ENCODE results near the gene LRMDA. TPM values are rescaled to one million over a fixed set of nuclear protein-coding genes. Genes with fewer than 3 reads are reported as not detected.

Gene LRMDA
- total RNA-seq, 3 donors from 2014 or later (not counting 1 experiment from before 2014, with no cell fraction given) = 1.4 to 2.4 (median 2.1) TPM

- 74% methylated on average over 4 of the region's 4 CpGs for WGBS (ENCODE audit: insufficient coverage)
- no peak for DNase-seq
- intact Hi-C loops (cut with micrococcal nuclease) = no loop called here
Observed at GRCh38 chr10:75477680-75478079, 46.3 kb downstream of the LRMDA start.

GRCh38 chr10:75480374-75480773 is 49.0 kb downstream of the LRMDA start:
- H3K36me3 Mint-ChIP-seq = no peaks in the 10 kb centered on the region
- Histone ChIP-seq H3K9me3 (ENCODE audit: control insufficient read depth, insufficient read depth, low read length) (no peaks in the 10 kb centered on the region), H3K4me1 (ENCODE audit: control insufficient read depth, insufficient read depth, low read length) (no peaks in the 10 kb centered on the region), H3K27me3 (ENCODE audit: control insufficient read depth, insufficient read depth, low read length) (no peaks in the 10 kb centered on the region), H3K4me3 (ENCODE audit: low read length) (no peak overlapping the region), H3K27ac (ENCODE audit: low read length) (no peak overlapping the region), H3K36me3 (ENCODE audit: control insufficient read depth, insufficient read depth, low read length) (no peaks in the 10 kb centered on the region)
- TF ChIP-seq, protein P1, sequence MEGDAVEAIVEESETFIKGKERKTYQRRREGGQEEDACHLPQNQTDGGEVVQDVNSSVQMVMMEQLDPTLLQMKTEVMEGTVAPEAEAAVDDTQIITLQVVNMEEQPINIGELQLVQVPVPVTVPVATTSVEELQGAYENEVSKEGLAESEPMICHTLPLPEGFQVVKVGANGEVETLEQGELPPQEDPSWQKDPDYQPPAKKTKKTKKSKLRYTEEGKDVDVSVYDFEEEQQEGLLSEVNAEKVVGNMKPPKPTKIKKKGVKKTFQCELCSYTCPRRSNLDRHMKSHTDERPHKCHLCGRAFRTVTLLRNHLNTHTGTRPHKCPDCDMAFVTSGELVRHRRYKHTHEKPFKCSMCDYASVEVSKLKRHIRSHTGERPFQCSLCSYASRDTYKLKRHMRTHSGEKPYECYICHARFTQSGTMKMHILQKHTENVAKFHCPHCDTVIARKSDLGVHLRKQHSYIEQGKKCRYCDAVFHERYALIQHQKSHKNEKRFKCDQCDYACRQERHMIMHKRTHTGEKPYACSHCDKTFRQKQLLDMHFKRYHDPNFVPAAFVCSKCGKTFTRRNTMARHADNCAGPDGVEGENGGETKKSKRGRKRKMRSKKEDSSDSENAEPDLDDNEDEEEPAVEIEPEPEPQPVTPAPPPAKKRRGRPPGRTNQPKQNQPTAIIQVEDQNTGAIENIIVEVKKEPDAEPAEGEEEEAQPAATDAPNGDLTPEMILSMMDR (IDR thresholded peaks at IDR 0.05) = no peak
- H3K4me3 Mint-ChIP-seq = no peak overlapping the region
- DNase-seq (no peak), ATAC-seq (no peak)
- intact Hi-C loops (cut with micrococcal nuclease) = no loop called here
- no peaks in the 10 kb centered on the region for H3K4me1 Mint-ChIP-seq
- WGBS (ENCODE audit: insufficient coverage) = 90% methylated on average over 3 of the region's 3 CpGs
- no peaks in the 10 kb centered on the region for H3K9me3 Mint-ChIP-seq
- H3K27ac Mint-ChIP-seq = no peak overlapping the region
- H3K27me3 Mint-ChIP-seq (ENCODE audit: low read depth in 2 of 2) = no peaks in the 10 kb centered on the region

More at GRCh38 chr10:75477680-75478079, 46.3 kb downstream of the LRMDA start:
- no peak overlapping the region for H3K27ac ChIP-seq (ENCODE audit: low read length)
- peaks cover 2 to 5% of the 10 kb centered on the region in 2 donors for H3K27me3 Mint-ChIP-seq (ENCODE audit: low read depth in 2 of 2)
- H3K9me3 ChIP-seq (ENCODE audit: control insufficient read depth, insufficient read depth, low read length) = no peaks in the 10 kb centered on the region
- TF ChIP-seq, protein P1 (IDR thresholded peaks at IDR 0.05) = no peak
- no peaks in the 10 kb centered on the region for H3K4me1 ChIP-seq (ENCODE audit: control insufficient read depth, insufficient read depth, low read length)
- H3K4me3 ChIP-seq (ENCODE audit: low read length) = no peak overlapping the region
- no peak overlapping the region for H3K27ac Mint-ChIP-seq
- no peaks in the 10 kb centered on the region for H3K36me3 ChIP-seq (ENCODE audit: control insufficient read depth, insufficient read depth, low read length)
- no peaks in the 10 kb centered on the region for H3K9me3 Mint-ChIP-seq
- H3K4me1 Mint-ChIP-seq = no peaks in the 10 kb centered on the region
- no peaks in the 10 kb centered on the region for H3K36me3 Mint-ChIP-seq
- H3K27me3 ChIP-seq (ENCODE audit: control insufficient read depth, insufficient read depth, low read length) = no peaks in the 10 kb centered on the region
- no peak for ATAC-seq
- H3K4me3 Mint-ChIP-seq = no peak overlapping the region

DNA sequence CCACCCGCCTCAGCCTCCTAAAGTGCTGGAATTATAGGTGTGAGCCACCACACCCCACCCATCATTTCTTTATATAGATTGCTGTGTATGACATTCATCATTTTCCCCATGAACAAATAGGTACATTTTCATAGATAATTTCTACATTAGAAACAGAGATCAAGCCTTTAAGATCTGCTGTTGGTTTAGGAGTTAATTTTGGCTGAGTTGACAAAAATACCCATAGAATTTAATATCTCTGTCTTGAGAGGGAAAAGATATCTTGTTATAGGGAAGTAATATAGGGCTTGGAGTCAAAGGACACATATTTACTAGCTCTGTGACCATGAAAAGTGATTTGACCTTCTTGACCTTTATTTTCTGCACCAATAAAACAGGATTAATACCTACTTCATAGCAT is 51.8 kb downstream of the LRMDA start:
- H3K27me3 ChIP-seq (ENCODE audit: control insufficient read depth, insufficient read depth, low read length) = no peaks in the 10 kb centered on the region
- peaks cover 3 to 14% of the 10 kb centered on the region in 2 donors for H3K27me3 Mint-ChIP-seq (ENCODE audit: low read depth in 2 of 2)
- no CpG with 5 or more reads among the region's 1 CpG for WGBS (ENCODE audit: insufficient coverage)
- no peaks in the 10 kb centered on the region for H3K36me3 Mint-ChIP-seq
- intact Hi-C loops (cut with micrococcal nuclease) = no loop called here
- no peaks in the 10 kb centered on the region for H3K36me3 ChIP-seq (ENCODE audit: control insufficient read depth, insufficient read depth, low read length)
- H3K4me3 Mint-ChIP-seq = no peak overlapping the region
- no peak overlapping the region for H3K4me3 ChIP-seq (ENCODE audit: low read length)
- no peaks in the 10 kb centered on the region for H3K4me1 ChIP-seq (ENCODE audit: control insufficient read depth, insufficient read depth, low read length)
- no peak overlapping the region for H3K27ac Mint-ChIP-seq
- H3K9me3 Mint-ChIP-seq = no peaks in the 10 kb centered on the region
- TF ChIP-seq, protein P1 (IDR thresholded peaks at IDR 0.05) = no peak
- H3K27ac ChIP-seq (ENCODE audit: low read length) = no peak overlapping the region
- H3K9me3 ChIP-seq (ENCODE audit: control insufficient read depth, insufficient read depth, low read length) = no peaks in the 10 kb centered on the region
- no peaks in the 10 kb centered on the region for H3K4me1 Mint-ChIP-seq
- DNase-seq (no peak), ATAC-seq (no peak)

GRCh38 chr10:75484717-75485116 is 53.3 kb downstream of the LRMDA start:
- TF ChIP-seq, protein P1 (IDR thresholded peaks at IDR 0.05) = no peak
- H3K4me1 Mint-ChIP-seq = no peaks in the 10 kb centered on the region
- WGBS (ENCODE audit: insufficient coverage) = 90% methylated on average over 1 of the region's 1 CpG
- H3K4me3 Mint-ChIP-seq = no peak overlapping the region
- no peak overlapping the region for H3K27ac Mint-ChIP-seq
- intact Hi-C loops (cut with micrococcal nuclease) = no loop called here
- Histone ChIP-seq H3K4me1 (ENCODE audit: control insufficient read depth, insufficient read depth, low read length) (no peaks in the 10 kb centered on the region), H3K4me3 (ENCODE audit: low read length) (no peak overlapping the region), H3K36me3 (ENCODE audit: control insufficient read depth, insufficient read depth, low read length) (no peaks in the 10 kb centered on the region), H3K27me3 (ENCODE audit: control insufficient read depth, insufficient read depth, low read length) (no peaks in the 10 kb centered on the region), H3K27ac (ENCODE audit: low read length) (no peak overlapping the region), H3K9me3 (ENCODE audit: control insufficient read depth, insufficient read depth, low read length) (no peaks in the 10 kb centered on the region)
- ATAC-seq (no peak), DNase-seq (no peak)
- no peaks in the 10 kb centered on the region for H3K9me3 Mint-ChIP-seq
- no peaks in the 10 kb centered on the region for H3K36me3 Mint-ChIP-seq
- peaks cover 3 to 14% of the 10 kb centered on the region in 2 donors for H3K27me3 Mint-ChIP-seq (ENCODE audit: low read depth in 2 of 2)

All from natural killer cell (primary cell).